VCaP (cell line): ENCODE measurements around the gene CLPTM1.

Experiments
- H3K27ac ChIP-seq: fragments of 450-650 bp; 2 replicates; pipeline ENCODE4 v1.5.1; 2017
- CTCF ChIP-seq: fragments of 450-650 bp; conservative IDR thresholded peaks from 2 replicates; pipeline ENCODE4 v1.5.1; 2017; ENCODE audit warnings: mild to moderate bottlenecking, moderate library complexity

Gene CLPTM1

GRCh38 chr19:44931541-44931940 is 23.6 kb upstream of the CLPTM1 start:
- TF ChIP-seq CTCF: no peak
- H3K27ac ChIP-seq: no peak overlapping the region

- no peak overlapping the region for H3K27ac ChIP-seq
- TF ChIP-seq CTCF: no peak
Measured at GRCh38 chr19:44939668-44940067, 15.5 kb upstream of the CLPTM1 start.

DNA sequence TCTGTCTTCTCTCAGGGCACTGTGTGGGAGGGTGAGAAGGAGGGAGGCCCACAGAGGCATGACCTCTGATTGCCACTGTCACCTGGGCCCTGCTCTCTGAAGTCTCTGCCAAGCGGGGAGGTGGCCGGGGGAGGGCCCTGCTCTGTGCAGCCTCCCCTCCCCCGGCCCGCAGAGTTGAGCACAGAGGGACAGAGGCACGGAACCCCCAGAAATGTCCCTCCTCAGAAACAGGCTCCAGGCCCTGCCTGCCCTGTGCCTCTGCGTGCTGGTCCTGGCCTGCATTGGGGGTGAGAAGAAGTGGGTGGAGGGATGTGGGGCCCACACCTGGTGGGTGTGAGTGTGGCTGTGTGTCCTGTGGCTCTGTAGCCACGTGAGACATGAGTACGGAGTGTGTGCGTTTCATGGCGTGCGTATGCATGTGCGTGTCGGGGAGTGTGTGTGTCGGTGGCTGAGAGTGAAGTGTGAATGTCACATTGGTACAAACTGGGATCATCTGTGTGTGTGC is 13.1 kb upstream of the CLPTM1 start, which contains the start of gene APOC4:
APOC4 (plus strand) TSS at position 171 of the 505 bp plus-strand sequence; CDS start at position 212, 41 bp downstream.
- H3K27ac ChIP-seq: no peak within 1 kb of the TSS
- TF ChIP-seq CTCF: no peak

GRCh38 chr19:44943801-44944249 is 11.4 kb upstream of the CLPTM1 start:
- TF ChIP-seq CTCF: no peak
- H3K27ac ChIP-seq: no peak overlapping the region

DNA sequence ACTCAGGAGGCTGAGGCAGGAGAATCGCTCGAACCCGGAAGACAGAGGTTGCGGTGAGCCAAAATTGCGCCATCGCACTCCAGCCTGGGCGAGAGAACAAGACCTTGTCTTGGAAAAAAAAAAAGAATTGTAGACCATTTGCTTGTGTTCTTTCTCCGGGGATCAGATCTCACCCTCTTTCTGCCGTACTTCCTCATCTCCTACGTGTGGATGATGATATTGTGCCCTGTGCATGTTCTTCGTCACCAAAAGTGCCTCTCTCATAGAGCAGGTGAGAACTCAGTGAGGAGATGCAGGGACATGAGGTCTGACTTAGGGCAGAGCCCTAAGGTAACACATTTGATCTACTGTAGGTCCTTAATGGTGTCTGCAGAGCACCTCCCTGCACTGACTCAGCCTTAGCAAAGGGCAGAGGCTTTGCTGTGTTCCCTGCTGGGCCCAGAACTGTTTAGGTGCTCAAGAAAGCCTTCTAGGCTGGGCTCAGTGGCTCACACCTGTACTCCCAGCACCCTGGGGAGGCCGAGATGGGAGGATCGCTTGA is 8.1 kb upstream of the CLPTM1 start:
- no peak overlapping the region for H3K27ac ChIP-seq
- TF ChIP-seq CTCF: no peak

DNA sequence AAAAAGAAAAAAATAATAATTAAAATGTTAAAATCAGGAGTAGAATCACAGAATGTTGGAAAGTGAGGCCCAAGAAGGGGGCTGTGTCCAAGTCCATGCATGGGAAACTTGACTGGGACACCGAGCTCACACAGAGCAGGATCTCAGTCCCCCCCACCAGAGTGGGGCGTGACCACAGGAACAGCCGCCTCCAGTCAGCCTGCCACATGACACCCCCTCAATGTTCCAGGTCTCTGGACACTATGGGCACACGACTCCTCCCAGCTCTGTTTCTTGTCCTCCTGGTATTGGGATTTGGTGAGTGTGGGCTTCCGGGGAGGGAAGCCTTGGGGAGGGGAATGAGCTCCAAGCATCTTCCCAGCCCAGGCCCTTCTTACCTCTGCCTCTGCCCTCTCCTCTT is 6.9 kb upstream of the CLPTM1 start:
- no peak for TF ChIP-seq CTCF
- H3K27ac ChIP-seq: no peak overlapping the region

GRCh38 chr19:44948763-44949374 is 6.3 kb upstream of the CLPTM1 start:
- TF ChIP-seq CTCF: no peak
- H3K27ac ChIP-seq: no peak overlapping the region
